ENCODE data around the gene CRNKL1. TPM values are rescaled to one million over a fixed set of nuclear protein-coding genes. Genes with fewer than 3 reads are reported as not detected.

CRNKL1 gene
- total RNA-seq, 1 experiment from 2014 or later = 31.1 TPM

Other genes with a start within 250 kb of the CRNKL1 start
- gene NAA20, start 35.1 kb downstream of the CRNKL1 start, total RNA-seq (2014; rRNA removed) = 39.1 and 59.8 TPM in 2 replicates
- 0.06 TPM in 1 of 2 replicates, not detected in the other for gene CFAP61, start 66 bp upstream of the CRNKL1 start, total RNA-seq (2014; rRNA removed)